Upper lobe of left lung (tissue), 6 donors: ENCODE measurements around the gene IFNGR1. TPM values are rescaled to one million over a fixed set of nuclear protein-coding genes. Genes with fewer than 3 reads are reported as not detected.
A peak's percentile ranks its signal among the peaks of the same experiment; 100 is the strongest.

Source experiments
- ATAC-seq, 2 donors: fragments of 200-7000 bp; cut with Tn5 transposase; one replicate each; pipeline ENCODE4 v1.9.1; 2022; ENCODE audit warnings: mild to moderate bottlenecking in 2 of 2, moderate library complexity in 2 of 2; ENCODE audit not compliant: low FRiP score in 2 of 2
- DNase-seq, 2 donors: peaks; one replicate each; pipeline ENCODE4 v3.0.0-alpha.2; 2019 to 2020
- H3K27ac ChIP-seq, 4 donors: fragments of 200-600 bp; sonication (generic); one replicate each; pipeline ENCODE4 v1.5.1; 2016 to 2019
- H3K27me3 ChIP-seq, 4 donors: fragments of 200-600 bp; sonication (generic); one replicate each; pipeline ENCODE4 v1.5.1; 2017 to 2019
- H3K36me3 ChIP-seq, 4 donors: fragments of 200-600 bp; sonication (generic); one replicate each; pipeline ENCODE4 v1.5.1; 2016 to 2019
- H3K4me1 ChIP-seq, 4 donors: fragments of 200-600 bp; sonication (generic); one replicate each; pipeline ENCODE4 v1.5.1; 2018 to 2019
- H3K4me3 ChIP-seq, 4 donors: fragments of 200-600 bp; sonication (generic); one replicate each; pipeline ENCODE4 v1.5.1; 2017 to 2019; ENCODE audit warnings: mild to moderate bottlenecking in 2 of 4, moderate library complexity in 1 of 4
- H3K9me3 ChIP-seq, 4 donors: fragments of 200-600 bp; sonication (generic); one replicate each; pipeline ENCODE4 v1.5.1; 2018 to 2019
- CTCF ChIP-seq, 6 experiments: fragments of 450-650 bp in 4 of 6; fragments of 200-600 bp in 2 of 6; sonication (generic) in 2 of 6; IDR thresholded peaks; one replicate each; pipeline ENCODE4 v1.5.1; 2016 to 2019; ENCODE audit warnings: antibody characterized with exemption in 6 of 6
- EP300 ChIP-seq, 4 donors: sonication (generic); formaldehyde crosslinking; IDR thresholded peaks; one replicate each; pipeline ENCODE4 v1.5.1; 2017; ENCODE audit warnings: antibody characterized with exemption in 4 of 4, control low read depth in 2 of 4
- POLR2A ChIP-seq, 4 donors: fragments of 450-650 bp; IDR thresholded peaks; one replicate each; pipeline ENCODE4 v1.5.1; 2016 to 2017; ENCODE audit warnings: antibody characterized with exemption in 4 of 4, mild to moderate bottlenecking in 2 of 4
- POLR2AphosphoS5 ChIP-seq, 2 donors: sonication (generic); formaldehyde crosslinking; IDR thresholded peaks; one replicate each; pipeline ENCODE4 v1.5.1; 2017; ENCODE audit warnings: antibody characterized with exemption in 2 of 2
- WGBS, 2 donors: methylation state at CpG; one replicate each; pipeline ENCODE4 v1.1.5; 2017 to 2018; 5-methylcytosine and 5-hydroxymethylcytosine counted together
- total RNA-seq, 6 donors: library from RNA; depleted of rRNA in 4 of 6; stranded (reverse); fragments of >200 nt in 4 of 6; gene quantifications; one replicate each; pipeline versions ENCODE4 v1.1.0 to v1.2.1, GENCODE V29; 2016 to 2021
- donor health status: DM: no; HTN: no; CAD: no; lungs with moderate emphysema.
- donor health status: DM: no; HTN: yes; CAD: no; lungs with severe emphysema.

Gene IFNGR1
- total RNA-seq, 6 donors from 2014 or later, result 94.0 to 216 (median 183) TPM

- no peaks in the 10 kb centered on the region for H3K36me3 ChIP-seq
- H3K27me3 ChIP-seq, result no peaks in the 10 kb centered on the region
- TF ChIP-seq POLR2AphosphoS5 (IDR thresholded peaks at IDR 0.05), result peak in 1 of 2 donors; percentile 45
- no peak for TF ChIP-seq CTCF (IDR thresholded peaks at IDR 0.05)
- peak in 3 of 4 donors; percentile 5 to 81 (median 32) for TF ChIP-seq EP300 (IDR thresholded peaks at IDR 0.05)
- peak in 1 of 4 donors; percentile 17 for TF ChIP-seq POLR2A (IDR thresholded peaks at IDR 0.05)
- ATAC-seq (no peak), DNase-seq (peak in 1 of 2 donors; percentile 60)
- H3K4me1 ChIP-seq, result peaks cover 17 to 28% (median 21%) of the 10 kb centered on the region in 4 donors
- 55 to 83% methylated on average over 1 of the region's 1 CpG for WGBS, 2 donors
- H3K9me3 ChIP-seq, result no peaks in the 10 kb centered on the region
- peak overlapping the region in 2 of 4 donors; percentile 12 to 24 for H3K27ac ChIP-seq
- H3K4me3 ChIP-seq, result no peak overlapping the region
Measured at GRCh38 chr6:137156650-137157049, 62.5 kb downstream of the IFNGR1 start.

- H3K27ac ChIP-seq, result peak overlapping the region in 3 of 4 donors; percentile 12 to 28 (median 24)
- H3K9me3 ChIP-seq, result no peaks in the 10 kb centered on the region
- no peak for TF ChIP-seq CTCF (IDR thresholded peaks at IDR 0.05)
- TF ChIP-seq POLR2AphosphoS5 (IDR thresholded peaks at IDR 0.05), result peak; percentile 11 to 31
- H3K4me3 ChIP-seq, result no peak overlapping the region
- DNase-seq, result peak in 1 of 2 donors; percentile 47
- H3K36me3 ChIP-seq, result no peaks in the 10 kb centered on the region
- H3K27me3 ChIP-seq, result no peaks in the 10 kb centered on the region
- H3K4me1 ChIP-seq, result peaks cover 17 to 28% (median 21%) of the 10 kb centered on the region in 4 donors
- WGBS, 2 donors, result 54 to 67% methylated on average over 2 of the region's 2 CpGs
- ATAC-seq, result peak; percentile 68 to 70
Measured at GRCh38 chr6:137155830-137156229, 63.4 kb downstream of the IFNGR1 start.

GRCh38 chr6:137150072-137150471 lies 69.1 kb downstream of the IFNGR1 start:
- no peak for DNase-seq

GRCh38 chr6:137149035-137149393 lies 70.2 kb downstream of the IFNGR1 start:
- H3K36me3 ChIP-seq, result no peaks in the 10 kb centered on the region
- ATAC-seq (peak in 1 of 2 donors; percentile 27), DNase-seq (no peak)
- H3K4me1 ChIP-seq, result peaks cover 4 to 7% (median 6%) of the 10 kb centered on the region in 4 donors
- no peak overlapping the region for H3K4me3 ChIP-seq
- peak overlapping the region in 2 of 4 donors; percentile 79 to 84 for H3K27ac ChIP-seq
- TF ChIP-seq CTCF (IDR thresholded peaks at IDR 0.05) (no peak), POLR2A (IDR thresholded peaks at IDR 0.05) (no peak), POLR2AphosphoS5 (IDR thresholded peaks at IDR 0.05) (no peak), EP300 (IDR thresholded peaks at IDR 0.05) (no peak)
- 19 to 56% methylated on average over 1 of the region's 1 CpG for WGBS, 2 donors
- no peaks in the 10 kb centered on the region for H3K9me3 ChIP-seq
- H3K27me3 ChIP-seq, result no peaks in the 10 kb centered on the region

More at GRCh38 chr6:137150072-137150471, 69.1 kb downstream of the IFNGR1 start:
- Histone ChIP-seq H3K4me1 (peaks cover 4 to 7% (median 6%) of the 10 kb centered on the region in 4 donors), H3K4me3 (no peak overlapping the region), H3K9me3 (no peaks in the 10 kb centered on the region), H3K27ac (no peak overlapping the region), H3K36me3 (no peaks in the 10 kb centered on the region), H3K27me3 (no peaks in the 10 kb centered on the region)
- TF ChIP-seq EP300 (IDR thresholded peaks at IDR 0.05) (no peak), CTCF (IDR thresholded peaks at IDR 0.05) (no peak), POLR2A (IDR thresholded peaks at IDR 0.05) (no peak), POLR2AphosphoS5 (IDR thresholded peaks at IDR 0.05) (no peak)
- WGBS, 2 donors, result 63 to 77% methylated on average over 3 of the region's 3 CpGs
- no peak for ATAC-seq
